ENCODE measurements around the gene PHLDB2.
"Not testable (repeated sequence)": the region's sequence is repeated elsewhere in the genome, so short reads cannot be mapped to it uniquely, and the experiment has no call there.

PHLDB2 gene

GRCh38 chr3:111859061-111859973, at the start of gene PHLDB2:
TSS of gene PHLDB2 (plus strand) at chr3:111859265. CDS start at chr3:111884078, 24,813 bp downstream.
- Mint-ChIP-seq H3K4me3 (peak within 1 kb of the TSS; percentile 88), H3K9me3 (no peaks in the 10 kb centered on the region), H3K27ac (peak within 1 kb of the TSS; percentile 15), H3K4me1 (peaks cover 15% of the 10 kb centered on the region), H3K27me3 (peaks cover 40% of the 10 kb centered on the region), H3K36me3 (no peaks in the 10 kb centered on the region)

DNA sequence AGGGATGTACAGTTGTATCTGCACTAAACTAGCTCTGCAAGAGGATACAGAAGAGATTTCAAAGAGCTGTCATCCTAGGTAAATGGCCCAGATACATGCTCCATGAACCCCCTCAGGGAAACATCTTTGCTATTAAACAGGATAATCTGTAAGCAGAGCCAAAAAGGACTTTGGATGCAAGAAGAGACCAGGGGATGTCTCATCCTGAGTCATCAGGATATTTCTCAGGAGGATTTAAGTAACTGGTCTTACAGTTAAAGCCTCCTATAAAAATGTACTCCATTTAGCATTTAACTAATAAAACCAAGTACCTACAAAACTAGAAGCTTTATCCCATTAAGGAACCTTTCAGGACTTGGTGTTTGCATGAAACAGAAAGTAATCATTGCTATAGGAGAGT, 48.2 kb upstream of the PHLDB2 start:
- H3K4me3 Mint-ChIP-seq, result no peak overlapping the region
- peaks cover 2% of the 10 kb centered on the region for H3K36me3 Mint-ChIP-seq
- peaks cover 6% of the 10 kb centered on the region for H3K9me3 Mint-ChIP-seq
- H3K4me1 Mint-ChIP-seq, result no peaks in the 10 kb centered on the region
- H3K27me3 Mint-ChIP-seq, result no peaks in the 10 kb centered on the region
- H3K27ac Mint-ChIP-seq, result no peak overlapping the region

DNA sequence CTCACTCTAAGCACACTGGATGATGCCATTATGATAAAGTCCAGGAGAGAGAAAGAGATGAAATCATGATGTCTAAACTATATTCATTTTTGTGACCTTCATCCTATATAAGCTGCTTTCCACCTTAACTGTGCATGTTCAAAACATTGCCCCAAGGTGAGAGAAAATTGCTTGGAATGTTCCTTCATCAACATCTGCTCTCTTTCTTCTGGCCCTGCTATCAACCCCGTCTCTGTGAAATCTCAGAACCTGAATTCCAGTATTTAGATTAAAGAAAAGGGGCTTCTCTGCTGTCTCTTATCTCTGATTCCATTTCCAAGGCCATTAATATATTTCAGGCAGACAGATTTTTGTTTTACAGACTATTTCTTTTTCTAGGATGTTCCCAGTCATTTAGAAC, 47.3 kb upstream of the PHLDB2 start:
- no peak overlapping the region for H3K27ac Mint-ChIP-seq
- peaks cover 6% of the 10 kb centered on the region for H3K9me3 Mint-ChIP-seq
- no peaks in the 10 kb centered on the region for H3K4me1 Mint-ChIP-seq
- no peaks in the 10 kb centered on the region for H3K27me3 Mint-ChIP-seq
- H3K36me3 Mint-ChIP-seq, result peaks cover 2% of the 10 kb centered on the region
- H3K4me3 Mint-ChIP-seq, result no peak overlapping the region

- H3K27me3 Mint-ChIP-seq, result no peaks in the 10 kb centered on the region
Observed at GRCh38 chr3:111812701-111813100, 46.4 kb upstream of the PHLDB2 start.

GRCh38 chr3:111813441-111813840, 45.6 kb upstream of the PHLDB2 start:
- H3K4me3 Mint-ChIP-seq, result no peak overlapping the region
- H3K36me3 Mint-ChIP-seq, result peaks cover 4% of the 10 kb centered on the region
- H3K27me3 Mint-ChIP-seq, result no peaks in the 10 kb centered on the region
- no peaks in the 10 kb centered on the region for H3K4me1 Mint-ChIP-seq
- peaks cover 6% of the 10 kb centered on the region for H3K9me3 Mint-ChIP-seq
- H3K27ac Mint-ChIP-seq, result no peak overlapping the region

More at GRCh38 chr3:111812701-111813100, 46.4 kb upstream of the PHLDB2 start:
- Mint-ChIP-seq H3K9me3 (peaks cover 6% of the 10 kb centered on the region), H3K27ac (no peak overlapping the region), H3K36me3 (peaks cover 4% of the 10 kb centered on the region), H3K4me1 (no peaks in the 10 kb centered on the region), H3K4me3 (no peak overlapping the region)

DNA sequence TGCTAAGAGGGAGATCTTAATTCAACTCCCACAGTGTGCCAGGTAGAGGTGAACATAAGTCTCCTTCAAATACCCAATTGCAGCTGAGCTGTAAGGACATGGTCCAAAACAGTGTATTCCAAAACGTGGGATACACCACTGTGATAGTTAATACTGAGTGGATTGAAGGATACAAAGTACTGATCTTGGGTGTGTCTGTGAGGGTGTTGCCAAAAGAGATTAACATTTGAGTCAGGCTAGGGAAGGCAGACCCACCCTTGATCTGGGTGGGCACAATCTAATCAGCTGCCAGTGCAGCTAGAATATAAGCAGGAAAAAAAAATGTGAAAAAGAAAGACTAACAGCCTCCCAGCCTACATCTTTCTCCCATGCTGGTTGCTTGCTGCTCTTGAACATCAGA, 45.1 kb upstream of the PHLDB2 start:
- Mint-ChIP-seq H3K27ac (no peak overlapping the region), H3K36me3 (peaks cover 4% of the 10 kb centered on the region), H3K4me3 (no peak overlapping the region), H3K9me3 (peaks cover 6% of the 10 kb centered on the region), H3K4me1 (no peaks in the 10 kb centered on the region), H3K27me3 (no peaks in the 10 kb centered on the region)

- not testable (repeated sequence) for H3K4me3 Mint-ChIP-seq, H3K27ac Mint-ChIP-seq
Observed at GRCh38 chr3:111816771-111817170, 42.3 kb upstream of the PHLDB2 start.

DNA sequence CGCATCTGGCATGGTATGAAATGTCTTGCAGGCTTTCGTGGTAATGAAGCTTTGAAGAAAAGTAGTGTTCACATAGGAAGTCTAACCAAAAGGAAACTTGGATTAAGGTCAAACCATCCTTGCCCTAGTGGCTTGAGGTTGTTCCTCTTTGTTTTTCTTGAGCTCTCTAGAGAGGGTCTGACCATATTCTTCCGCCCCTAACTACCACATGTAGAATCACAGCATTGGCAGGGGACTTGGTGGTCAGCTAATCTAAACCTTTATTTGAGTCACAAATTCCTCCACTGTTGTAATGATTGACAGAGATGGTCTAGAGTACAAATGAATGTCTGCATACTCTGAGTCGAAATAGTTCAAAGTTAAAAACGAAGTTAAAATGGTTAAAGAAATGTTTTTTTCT, 39.1 kb upstream of the PHLDB2 start:
- Mint-ChIP-seq H3K27me3 (no peaks in the 10 kb centered on the region), H3K4me1 (no peaks in the 10 kb centered on the region), H3K4me3 (no peak overlapping the region), H3K9me3 (peaks cover 11% of the 10 kb centered on the region), H3K36me3 (peaks cover 6% of the 10 kb centered on the region), H3K27ac (no peak overlapping the region)

More at GRCh38 chr3:111816771-111817170, 42.3 kb upstream of the PHLDB2 start:
- not testable (repeated sequence) for H3K27me3 Mint-ChIP-seq, H3K4me1 Mint-ChIP-seq, H3K36me3 Mint-ChIP-seq
- H3K9me3 Mint-ChIP-seq, result peaks cover 11% of the 10 kb centered on the region

DNA sequence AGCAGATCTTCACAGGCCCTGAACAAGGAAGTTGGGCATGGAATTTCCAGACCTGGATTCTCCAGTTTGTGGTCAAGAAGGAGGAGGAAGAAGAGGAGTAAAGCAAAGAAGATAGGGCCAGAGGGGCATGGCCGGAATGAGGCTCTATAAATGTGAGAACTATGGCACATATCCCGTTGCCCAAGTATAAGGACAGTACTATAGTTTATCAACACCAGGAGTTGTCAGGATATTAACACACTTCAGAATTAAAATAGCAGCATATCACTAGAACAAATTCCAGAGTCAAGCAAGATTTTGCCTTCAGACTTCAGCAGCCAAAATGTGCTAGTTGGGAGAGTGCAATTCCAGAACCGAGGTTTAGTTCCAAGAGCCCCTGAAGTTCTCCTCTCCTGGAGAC, 38.4 kb upstream of the PHLDB2 start:
- peaks cover 5% of the 10 kb centered on the region for H3K9me3 Mint-ChIP-seq
- H3K4me1 Mint-ChIP-seq, result no peaks in the 10 kb centered on the region
- H3K27me3 Mint-ChIP-seq, result no peaks in the 10 kb centered on the region
- peaks cover 5% of the 10 kb centered on the region for H3K36me3 Mint-ChIP-seq
- no peak overlapping the region for H3K27ac Mint-ChIP-seq
- no peak overlapping the region for H3K4me3 Mint-ChIP-seq

DNA sequence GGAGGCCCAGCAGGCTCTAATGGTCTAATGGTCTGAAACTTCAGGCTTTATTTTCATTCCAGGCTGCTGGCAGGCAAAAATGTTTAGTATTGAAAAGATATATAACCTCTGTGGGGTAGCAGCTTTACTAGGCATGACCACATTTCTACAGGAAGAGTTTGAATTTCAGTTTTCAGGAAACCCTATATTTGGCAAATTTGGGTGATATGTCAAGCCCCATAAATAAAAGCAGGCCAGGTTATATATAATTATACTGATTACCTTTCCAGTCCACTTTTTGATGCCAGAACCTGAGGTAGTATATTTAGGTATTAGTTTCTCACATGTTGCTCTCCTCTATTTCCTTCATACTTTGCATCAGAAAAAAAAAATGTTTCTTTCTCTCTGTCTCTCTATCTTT, 37.2 kb upstream of the PHLDB2 start:
- Mint-ChIP-seq H3K27ac (no peak overlapping the region), H3K27me3 (no peaks in the 10 kb centered on the region), H3K36me3 (peaks cover 5% of the 10 kb centered on the region), H3K4me1 (no peaks in the 10 kb centered on the region), H3K9me3 (peaks cover 5% of the 10 kb centered on the region), H3K4me3 (no peak overlapping the region)

- no peaks in the 10 kb centered on the region for H3K4me1 Mint-ChIP-seq
- H3K9me3 Mint-ChIP-seq, result peaks cover 5% of the 10 kb centered on the region
Observed at GRCh38 chr3:111822804-111823203, 36.3 kb upstream of the PHLDB2 start.

GRCh38 chr3:111823341-111823855, 35.7 kb upstream of the PHLDB2 start:
- H3K36me3 Mint-ChIP-seq, result peaks cover 3% of the 10 kb centered on the region
- H3K27ac Mint-ChIP-seq, result no peak overlapping the region
- H3K9me3 Mint-ChIP-seq, result peaks cover 5% of the 10 kb centered on the region
- H3K4me1 Mint-ChIP-seq, result no peaks in the 10 kb centered on the region
- no peak overlapping the region for H3K4me3 Mint-ChIP-seq
- no peaks in the 10 kb centered on the region for H3K27me3 Mint-ChIP-seq

More at GRCh38 chr3:111822804-111823203, 36.3 kb upstream of the PHLDB2 start:
- H3K27ac Mint-ChIP-seq, result no peak overlapping the region
- H3K27me3 Mint-ChIP-seq, result no peaks in the 10 kb centered on the region
- peaks cover 3% of the 10 kb centered on the region for H3K36me3 Mint-ChIP-seq
- no peak overlapping the region for H3K4me3 Mint-ChIP-seq

DNA sequence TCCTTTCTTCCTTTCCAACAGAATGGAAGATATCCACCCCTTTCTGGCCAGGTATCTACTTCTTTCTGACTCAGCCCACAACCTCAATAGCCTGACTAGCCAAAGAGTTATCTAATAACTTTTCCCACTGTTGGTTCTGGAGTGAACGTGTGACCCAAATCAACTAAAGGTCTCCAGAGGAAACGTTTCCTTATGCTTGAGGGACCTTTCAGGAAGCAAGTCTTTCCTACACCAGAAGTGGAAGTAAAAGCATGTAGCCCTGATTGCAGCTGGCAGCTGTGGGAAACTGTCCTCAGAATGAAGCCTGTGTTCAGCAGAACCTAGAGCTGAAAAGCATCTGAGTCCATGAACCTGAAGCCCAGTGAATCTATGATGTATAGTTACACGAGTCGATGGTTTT, 34.7 kb upstream of the PHLDB2 start:
- Mint-ChIP-seq H3K36me3 (peaks cover 3% of the 10 kb centered on the region), H3K4me1 (no peaks in the 10 kb centered on the region), H3K4me3 (no peak overlapping the region), H3K9me3 (peaks cover 5% of the 10 kb centered on the region), H3K27ac (no peak overlapping the region), H3K27me3 (no peaks in the 10 kb centered on the region)

DNA sequence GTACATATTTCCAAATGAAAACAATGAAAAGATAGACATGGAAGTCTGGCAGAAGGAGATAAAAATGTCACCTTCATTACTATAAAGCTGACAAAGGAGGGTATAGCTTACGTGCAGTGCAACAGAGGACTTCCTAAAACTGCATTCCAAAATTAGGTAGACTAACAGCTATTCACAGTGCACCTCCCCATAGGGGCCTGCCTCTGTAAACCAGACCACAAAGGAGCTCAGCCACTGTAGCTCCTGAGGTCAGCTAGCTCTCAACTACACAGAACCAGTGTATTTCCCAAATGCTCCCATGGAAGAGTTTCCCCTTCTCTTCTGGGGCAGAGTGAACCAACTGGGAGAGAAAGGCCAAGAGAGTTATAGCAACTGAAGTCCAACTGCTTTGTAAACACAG, 31.2 kb upstream of the PHLDB2 start:
- Mint-ChIP-seq H3K27me3 (no peaks in the 10 kb centered on the region), H3K36me3 (no peaks in the 10 kb centered on the region), H3K9me3 (no peaks in the 10 kb centered on the region), H3K4me1 (peaks cover 11% of the 10 kb centered on the region), H3K4me3 (no peak overlapping the region), H3K27ac (no peak overlapping the region)

DNA sequence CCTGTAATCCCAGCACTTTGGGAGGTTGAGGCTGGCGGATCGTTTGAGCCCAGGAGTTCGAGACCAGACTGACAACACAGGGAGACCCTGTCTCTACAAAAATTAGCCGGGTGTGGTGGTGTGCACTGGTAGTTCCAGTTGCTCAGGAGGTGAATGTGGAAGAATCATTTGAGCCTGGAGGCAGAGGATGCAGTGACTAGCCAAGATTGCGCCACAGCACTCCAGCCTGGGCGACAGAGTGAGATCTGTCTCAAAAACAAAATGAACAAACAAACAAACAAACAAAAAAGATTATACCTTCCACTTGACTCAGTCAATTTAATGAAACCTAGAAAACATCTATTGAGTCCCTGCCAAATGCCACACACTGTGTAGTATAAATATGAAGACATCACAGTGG, 30.5 kb upstream of the PHLDB2 start:
- H3K4me3 Mint-ChIP-seq, result no peak overlapping the region
- no peaks in the 10 kb centered on the region for H3K27me3 Mint-ChIP-seq
- no peak overlapping the region for H3K27ac Mint-ChIP-seq
- peaks cover 11% of the 10 kb centered on the region for H3K4me1 Mint-ChIP-seq
- no peaks in the 10 kb centered on the region for H3K36me3 Mint-ChIP-seq
- H3K9me3 Mint-ChIP-seq, result no peaks in the 10 kb centered on the region

- H3K27me3 Mint-ChIP-seq, result no peaks in the 10 kb centered on the region
- H3K27ac Mint-ChIP-seq, result no peak overlapping the region
- H3K4me3 Mint-ChIP-seq, result no peak overlapping the region
- H3K36me3 Mint-ChIP-seq, result no peaks in the 10 kb centered on the region
- peaks cover 11% of the 10 kb centered on the region for H3K4me1 Mint-ChIP-seq
- no peaks in the 10 kb centered on the region for H3K9me3 Mint-ChIP-seq
Observed at GRCh38 chr3:111829023-111829422, 30.0 kb upstream of the PHLDB2 start.

Measured in activated naive CD4-positive, alpha-beta T cell treated with anti-CD3 and anti-CD28 coated beads, Interleukin-2, amount 50 U/mL, for 24 hours (primary cell).